CD4-positive, alpha-beta memory T cell (primary cell): Measurements from ENCODE around the gene DLGAP1. TPM values are rescaled to one million over a fixed set of nuclear protein-coding genes. Genes with fewer than 3 reads are reported as not detected.

Experiments used
- CTCF ChIA-PET: fragments of 350-600 bp; sonication (Branson Sonifier 250); formaldehyde crosslinking; loops from one replicate; lab custom pipeline; 2021; ENCODE audit warnings: inconsistent platforms; ENCODE audit not compliant: partially characterized antibody; lab: Charles Lee
- POLR2A ChIA-PET: fragments of 350-600 bp; sonication (Branson Sonifier 250); formaldehyde crosslinking; loops from one replicate; lab custom pipeline; 2021; ENCODE audit not compliant: partially characterized antibody; lab: Charles Lee
- DNase-seq, 5 donors: peaks; one replicate each; pipeline versions ENCODE4 v3.0.0 to v3.0.0-alpha.2; 2020 to 2022; ENCODE audit warnings: mixed read lengths in 1 of 5
- H3K27ac ChIP-seq: one replicate; pipeline ENCODE4 v1.7.0; 2013; ENCODE audit warnings: low read depth, low read length
- H3K27me3 ChIP-seq: 2 replicates; pipeline ENCODE4 v1.7.0; 2013; ENCODE audit warnings: mild to moderate bottlenecking, low read length, moderate library complexity; ENCODE audit not compliant: insufficient read depth
- H3K36me3 ChIP-seq: 2 replicates; pipeline ENCODE4 v1.7.0; 2013; ENCODE audit warnings: mild to moderate bottlenecking, low read length, moderate library complexity; ENCODE audit not compliant: insufficient read depth
- H3K4me1 ChIP-seq: 2 replicates; pipeline ENCODE4 v1.7.0; 2013; ENCODE audit warnings: mild to moderate bottlenecking, low read length, moderate library complexity; ENCODE audit not compliant: insufficient read depth
- H3K4me3 ChIP-seq, 2 donors: one replicate each; pipeline ENCODE4 v1.7.0; 2013; ENCODE audit warnings: low read length in 2 of 2, mild to moderate bottlenecking in 1 of 2
- H3K9me3 ChIP-seq, 2 donors: one replicate each; pipeline ENCODE4 v1.7.0; 2013; ENCODE audit warnings: low read length in 2 of 2, control low read depth in 1 of 2; ENCODE audit not compliant: control insufficient read depth in 1 of 2
- H3K27ac Mint-ChIP-seq, 7 donors: one replicate each; pipeline ENCODE4 v1.8.0; 2020 to 2021; ENCODE audit warnings: mixed read lengths in 7 of 7, mild to moderate bottlenecking in 6 of 7, inconsistent platforms in 3 of 7, moderate library complexity in 3 of 7
- H3K27me3 Mint-ChIP-seq, 2 donors: one replicate each; pipeline ENCODE4 v1.8.0; 2020 to 2021; ENCODE audit warnings: mixed read lengths in 2 of 2
- H3K36me3 Mint-ChIP-seq, 2 donors: one replicate each; pipeline ENCODE4 v1.8.0; 2020 to 2021; ENCODE audit warnings: mixed read lengths in 2 of 2, inconsistent platforms in 1 of 2, mild to moderate bottlenecking in 1 of 2
- H3K4me1 Mint-ChIP-seq, 4 donors: one replicate each; pipeline ENCODE4 v1.8.0; 2020 to 2021; ENCODE audit warnings: mixed read lengths in 4 of 4, mild to moderate bottlenecking in 1 of 4
- H3K4me3 Mint-ChIP-seq, 8 donors: one replicate each; pipeline ENCODE4 v1.8.0; 2020 to 2021; ENCODE audit warnings: mixed read lengths in 8 of 8, mild to moderate bottlenecking in 7 of 8, moderate library complexity in 6 of 8, inconsistent platforms in 3 of 8
- H3K9me3 Mint-ChIP-seq, 8 donors: one replicate each; pipeline ENCODE4 v1.8.0; 2020 to 2021; ENCODE audit warnings: mixed read lengths in 8 of 8, mild to moderate bottlenecking in 5 of 8, inconsistent platforms in 3 of 8, moderate library complexity in 1 of 8
- intact Hi-C: fragments of 100-400 bp; cut with micrococcal nuclease; formaldehyde crosslinking; loops from one replicate; pipeline ENCODE4 v1.15.1; 2023
- polyA plus RNA-seq, 2 donors: library from polyadenylated mRNA; unstranded; fragments of 300-500 nt; fragmentation: Illumina TruSeq; gene quantifications; one replicate each; pipeline ENCODE4 v1.2.3, GENCODE V29; 2021
- total RNA-seq, 2 experiments: library from RNA; stranded (reverse); gene quantifications; one replicate each; pipeline ENCODE4 v1.2.3, GENCODE V29; 2021

DLGAP1 gene
- total and polyA plus RNA-seq, 4 experiments from 2014 or later: 0.17 to 0.71 (median 0.45) TPM

GRCh38 chr18:3821524-3821923 is 633.6 kb downstream of the DLGAP1 start:
- POLR2A ChIA-PET: no interaction called here
- Mint-ChIP-seq H3K27me3 (peaks cover 10 to 13% of the 10 kb centered on the region in 2 donors), H3K4me3 (no peak overlapping the region), H3K36me3 (no peaks in the 10 kb centered on the region), H3K27ac (no peak overlapping the region), H3K4me1 (no peaks in the 10 kb centered on the region), H3K9me3 (peaks cover 0 to 1% (median 0%) of the 10 kb centered on the region in 8 donors)
- H3K4me3 ChIP-seq: no peak overlapping the region
- DNase-seq: no peak
- intact Hi-C loops: no loop called here
- H3K4me1 ChIP-seq: no peaks in the 10 kb centered on the region
- H3K27me3 ChIP-seq: no peaks in the 10 kb centered on the region
- no peaks in the 10 kb centered on the region for H3K9me3 ChIP-seq
- no peak overlapping the region for H3K27ac ChIP-seq
- CTCF ChIA-PET: no interaction called here
- H3K36me3 ChIP-seq: no peaks in the 10 kb centered on the region

DNA sequence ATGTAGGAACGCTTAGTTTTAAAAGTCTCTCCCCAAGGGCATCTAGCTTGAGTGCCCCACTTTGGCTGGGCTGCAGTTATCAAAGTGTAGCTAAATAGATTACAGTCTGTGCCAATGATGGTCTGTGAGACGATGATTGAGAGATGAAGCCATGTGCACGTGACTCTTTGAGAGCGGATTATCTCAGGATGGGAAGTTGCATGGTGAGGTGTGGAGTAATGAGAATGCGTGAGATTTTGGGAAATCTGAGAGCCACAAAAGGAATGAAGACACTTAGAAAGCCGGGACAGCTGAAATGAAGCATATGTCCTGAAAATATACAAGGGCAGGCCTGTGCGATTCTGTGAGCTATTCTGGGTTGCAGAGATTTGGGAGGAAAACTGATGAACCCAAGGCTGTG is 635.1 kb downstream of the DLGAP1 start:
- Histone ChIP-seq H3K4me1 (no peaks in the 10 kb centered on the region), H3K9me3 (no peaks in the 10 kb centered on the region), H3K27me3 (no peaks in the 10 kb centered on the region), H3K27ac (no peak overlapping the region), H3K4me3 (no peak overlapping the region), H3K36me3 (no peaks in the 10 kb centered on the region)
- CTCF ChIA-PET: no interaction called here
- no peak for DNase-seq
- Mint-ChIP-seq H3K36me3 (no peaks in the 10 kb centered on the region), H3K9me3 (peaks cover 0 to 1% (median 0%) of the 10 kb centered on the region in 8 donors), H3K27ac (no peak overlapping the region), H3K4me1 (no peaks in the 10 kb centered on the region), H3K4me3 (no peak overlapping the region), H3K27me3 (peaks cover 17% of the 10 kb centered on the region in 2 donors)
- POLR2A ChIA-PET: no interaction called here
- intact Hi-C loops: no loop called here

DNA sequence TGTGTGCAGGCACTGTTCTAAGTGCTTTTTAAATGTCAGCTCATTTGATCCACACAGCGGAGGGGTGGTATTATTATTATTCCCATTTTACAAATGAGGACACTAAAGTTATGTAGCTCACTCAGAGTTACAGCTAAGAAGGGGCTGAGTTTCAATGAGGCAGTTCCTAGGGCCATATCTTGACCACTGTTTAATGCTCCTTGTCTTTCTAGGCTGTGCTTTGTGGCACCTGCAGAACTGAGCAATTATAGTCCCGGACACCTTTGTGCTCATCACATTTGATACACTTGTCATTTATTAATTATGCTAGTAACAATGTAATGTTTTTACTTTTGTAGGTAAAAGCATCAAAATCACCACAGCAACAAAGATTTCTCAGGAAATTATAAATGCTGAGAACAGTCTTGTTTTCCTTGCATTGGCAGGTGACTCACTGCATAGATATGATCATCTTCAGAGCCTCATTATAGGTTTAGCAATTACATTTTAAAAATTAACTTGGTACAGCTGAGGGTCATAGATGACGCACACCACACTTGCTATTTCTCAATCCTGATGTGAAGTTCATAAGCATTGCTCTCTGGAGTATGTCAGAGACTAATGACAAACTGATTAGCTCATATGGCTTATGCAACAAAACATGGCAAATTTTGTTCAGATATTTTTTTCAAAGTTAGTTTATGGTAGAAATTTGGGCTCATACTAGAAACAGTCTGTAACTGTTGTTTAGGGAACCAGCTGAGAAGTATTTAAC is 638.3 kb downstream of the DLGAP1 start:
- Mint-ChIP-seq H3K27me3 (peaks cover 17% of the 10 kb centered on the region in 2 donors), H3K9me3 (peaks cover 0 to 4% (median 0%) of the 10 kb centered on the region in 8 donors), H3K4me1 (no peaks in the 10 kb centered on the region), H3K4me3 (no peak overlapping the region), H3K36me3 (no peaks in the 10 kb centered on the region), H3K27ac (no peak overlapping the region)
- DNase-seq: no peak
- no peaks in the 10 kb centered on the region for H3K36me3 ChIP-seq
- no peak overlapping the region for H3K27ac ChIP-seq
- ChIA-PET POLR2A (no interaction called here), CTCF (interaction anchor here (1.1 kb wide), 1 partner anchor 21 kb away, joined by 3 read pairs; no protein-coding TSS in a partner anchor)
- H3K27me3 ChIP-seq: no peaks in the 10 kb centered on the region
- intact Hi-C loops: no loop called here
- H3K9me3 ChIP-seq: no peaks in the 10 kb centered on the region
- no peaks in the 10 kb centered on the region for H3K4me1 ChIP-seq
- no peak overlapping the region for H3K4me3 ChIP-seq

- no peaks in the 10 kb centered on the region for H3K9me3 ChIP-seq
- H3K4me1 Mint-ChIP-seq: no peaks in the 10 kb centered on the region
- H3K27me3 Mint-ChIP-seq: peaks cover 14 to 17% of the 10 kb centered on the region in 2 donors
- no peaks in the 10 kb centered on the region for H3K4me1 ChIP-seq
- no peak overlapping the region for H3K27ac Mint-ChIP-seq
- POLR2A ChIA-PET: no interaction called here
- no peak overlapping the region for H3K27ac ChIP-seq
- CTCF ChIA-PET: interaction anchor here (1.1 kb wide), 1 partner anchor 22 kb away, joined by 3 read pairs; no protein-coding TSS in a partner anchor
- H3K27me3 ChIP-seq: no peaks in the 10 kb centered on the region
- peaks cover 0 to 4% (median 0%) of the 10 kb centered on the region in 8 donors for H3K9me3 Mint-ChIP-seq
- H3K4me3 Mint-ChIP-seq: no peak overlapping the region
- H3K4me3 ChIP-seq: no peak overlapping the region
- DNase-seq: no peak
- no peaks in the 10 kb centered on the region for H3K36me3 Mint-ChIP-seq
- intact Hi-C loops: no loop called here
- H3K36me3 ChIP-seq: no peaks in the 10 kb centered on the region
These were observed 639.1 kb downstream of the DLGAP1 start for GRCh38 chr18:3815991-3816390.

DNA sequence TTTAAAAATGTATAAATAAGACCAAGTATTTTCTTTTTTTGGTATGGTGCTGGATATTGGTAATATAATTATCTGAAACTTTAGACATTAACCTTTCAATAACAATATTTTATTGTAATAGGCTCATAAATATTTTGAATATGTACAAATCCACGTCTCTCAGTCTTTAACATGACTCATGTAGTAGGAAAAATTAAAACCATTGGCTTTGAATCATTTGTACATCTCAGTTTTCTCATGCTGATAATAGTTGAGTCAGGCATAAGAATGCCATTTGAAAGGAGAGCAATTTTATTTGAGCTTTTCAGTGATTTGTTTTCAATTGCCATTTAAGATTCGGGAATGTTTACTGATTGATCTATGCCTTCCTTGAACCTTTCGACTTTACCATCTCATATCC is 640.3 kb downstream of the DLGAP1 start:
- Histone ChIP-seq H3K9me3 (no peaks in the 10 kb centered on the region), H3K27ac (no peak overlapping the region), H3K27me3 (no peaks in the 10 kb centered on the region), H3K4me1 (no peaks in the 10 kb centered on the region), H3K4me3 (no peak overlapping the region), H3K36me3 (no peaks in the 10 kb centered on the region)
- Mint-ChIP-seq H3K9me3 (peaks cover 0 to 5% (median 0%) of the 10 kb centered on the region in 8 donors), H3K27me3 (peaks cover 8 to 11% of the 10 kb centered on the region in 2 donors), H3K36me3 (no peaks in the 10 kb centered on the region), H3K27ac (no peak overlapping the region), H3K4me1 (no peaks in the 10 kb centered on the region), H3K4me3 (no peak overlapping the region)
- POLR2A ChIA-PET: no interaction called here
- CTCF ChIA-PET: no interaction called here
- DNase-seq: no peak
- intact Hi-C loops: no loop called here

- no peaks in the 10 kb centered on the region for H3K4me1 ChIP-seq
- H3K36me3 ChIP-seq: no peaks in the 10 kb centered on the region
- Mint-ChIP-seq H3K36me3 (no peaks in the 10 kb centered on the region), H3K4me1 (no peaks in the 10 kb centered on the region), H3K27me3 (peaks cover under 1 to 6% of the 10 kb centered on the region in 2 donors), H3K9me3 (peaks cover 0 to 6% (median 0%) of the 10 kb centered on the region in 8 donors), H3K4me3 (no peak overlapping the region), H3K27ac (no peak overlapping the region)
- no peaks in the 10 kb centered on the region for H3K27me3 ChIP-seq
- intact Hi-C loops: no loop called here
- POLR2A ChIA-PET: no interaction called here
- CTCF ChIA-PET: no interaction called here
- no peak for DNase-seq
- no peak overlapping the region for H3K4me3 ChIP-seq
- H3K27ac ChIP-seq: no peak overlapping the region
- H3K9me3 ChIP-seq: no peaks in the 10 kb centered on the region
These were observed 644.8 kb downstream of the DLGAP1 start for GRCh38 chr18:3810296-3810695.

DNA sequence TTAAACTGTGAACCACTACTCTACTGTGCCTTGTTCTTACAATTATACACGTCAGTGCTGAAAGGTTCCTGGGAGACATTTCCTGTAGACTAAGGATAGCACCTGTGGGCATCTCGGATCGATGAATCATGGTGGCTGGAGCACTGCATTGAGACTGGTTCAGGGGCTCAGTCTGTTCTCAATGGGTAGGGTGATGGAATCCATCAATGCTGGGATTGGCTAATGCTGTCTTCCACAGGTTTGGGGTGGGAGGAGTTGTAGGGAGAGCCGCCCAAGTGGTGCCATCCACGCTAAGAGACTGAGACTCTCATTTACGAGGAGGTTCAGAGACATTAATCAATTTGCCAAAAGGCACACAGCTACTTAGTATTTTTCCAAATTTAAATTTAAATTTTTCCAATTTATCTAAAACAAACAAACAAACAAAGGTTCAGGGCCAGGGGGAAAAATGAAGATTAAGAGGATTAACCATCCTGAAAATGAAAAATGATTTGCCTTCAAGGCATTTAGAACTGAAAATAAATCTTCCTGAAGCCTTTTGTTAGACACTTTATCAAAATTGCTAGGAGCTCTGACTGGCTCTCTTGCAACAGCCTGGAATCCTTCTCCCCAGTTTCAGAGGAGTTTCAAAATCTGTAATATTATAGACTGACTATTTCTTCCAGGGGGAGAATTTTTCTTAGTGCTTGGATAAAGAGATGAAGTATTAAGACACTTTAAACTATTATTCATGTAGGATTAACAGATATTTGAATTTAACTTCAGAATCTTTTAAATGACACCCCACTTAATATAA is 645.9 kb downstream of the DLGAP1 start:
- H3K4me1 Mint-ChIP-seq: no peaks in the 10 kb centered on the region
- CTCF ChIA-PET: no interaction called here
- no peak overlapping the region for H3K27ac Mint-ChIP-seq

More for the DNA sequence above, 645.9 kb downstream of the DLGAP1 start:
- Histone ChIP-seq H3K36me3 (no peaks in the 10 kb centered on the region), H3K27me3 (no peaks in the 10 kb centered on the region), H3K4me1 (no peaks in the 10 kb centered on the region), H3K4me3 (no peak overlapping the region), H3K9me3 (no peaks in the 10 kb centered on the region), H3K27ac (no peak overlapping the region)
- intact Hi-C loops: no loop called here
- H3K4me3 Mint-ChIP-seq: no peak overlapping the region
- peaks cover 0 to 6% (median 0%) of the 10 kb centered on the region in 8 donors for H3K9me3 Mint-ChIP-seq
- H3K27me3 Mint-ChIP-seq: peaks cover 0 to 2% of the 10 kb centered on the region in 2 donors
- no peaks in the 10 kb centered on the region for H3K36me3 Mint-ChIP-seq
- no peak for DNase-seq
- POLR2A ChIA-PET: no interaction called here
